ENCODE measurements around the gene CD244.

Gene CD244

DNA sequence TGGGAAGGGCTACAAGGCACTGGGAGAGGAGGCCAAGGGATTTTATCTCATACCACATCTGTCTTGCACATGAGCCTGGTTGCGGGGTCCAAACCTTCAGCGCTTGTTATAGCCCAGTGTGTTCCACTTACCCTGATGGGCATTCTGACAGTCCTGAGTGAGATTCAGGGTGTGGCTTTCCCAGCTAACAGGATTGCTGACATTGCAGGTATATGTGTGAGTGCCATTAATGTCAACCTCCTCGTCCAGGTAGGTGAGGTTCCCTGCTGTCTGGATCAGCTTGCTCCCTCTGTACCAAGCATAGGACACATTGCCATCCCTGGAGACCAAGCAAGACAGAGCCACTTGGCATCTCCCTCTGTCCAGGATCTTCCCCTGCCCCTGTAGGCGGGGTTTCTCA, 21.6 kb downstream of the CD244 start:
- H3K4me3 Mint-ChIP-seq, result no peak overlapping the region
- H3K36me3 Mint-ChIP-seq, result peaks cover 15% of the 10 kb centered on the region
- H3K27ac Mint-ChIP-seq, result no peak overlapping the region
- DNase-seq (ENCODE audit: low spot score in 2 of 2), result no peak
- peaks cover 3% of the 10 kb centered on the region for H3K9me3 Mint-ChIP-seq
- peaks cover 85% of the 10 kb centered on the region for H3K4me1 Mint-ChIP-seq
- ATAC-seq, result no peak

DNA sequence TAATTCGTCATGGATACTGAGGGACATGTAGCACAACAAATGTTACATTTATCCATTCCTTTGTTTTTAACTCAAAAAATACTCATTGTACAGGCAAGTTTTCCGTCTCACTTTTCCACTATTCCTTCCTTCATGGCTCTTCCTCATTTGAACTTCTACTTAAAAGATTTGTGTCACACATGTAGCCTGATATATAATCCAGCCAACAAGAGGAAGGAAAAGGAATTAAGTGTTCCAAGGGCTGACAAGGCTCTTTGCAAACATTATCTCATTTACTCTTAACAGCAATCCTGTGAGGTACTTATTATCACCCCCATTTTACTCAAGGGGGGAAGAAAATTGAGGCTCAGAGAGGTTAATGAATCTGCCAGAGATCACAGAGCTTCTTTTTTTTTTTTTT, 22.9 kb downstream of the CD244 start:
- Mint-ChIP-seq H3K27ac (no peak overlapping the region), H3K9me3 (no peaks in the 10 kb centered on the region), H3K4me1 (peaks cover 87% of the 10 kb centered on the region), H3K36me3 (peaks cover 15% of the 10 kb centered on the region), H3K4me3 (no peak overlapping the region)
- no peak for DNase-seq (ENCODE audit: low spot score in 2 of 2)
- ATAC-seq, result no peak

DNA sequence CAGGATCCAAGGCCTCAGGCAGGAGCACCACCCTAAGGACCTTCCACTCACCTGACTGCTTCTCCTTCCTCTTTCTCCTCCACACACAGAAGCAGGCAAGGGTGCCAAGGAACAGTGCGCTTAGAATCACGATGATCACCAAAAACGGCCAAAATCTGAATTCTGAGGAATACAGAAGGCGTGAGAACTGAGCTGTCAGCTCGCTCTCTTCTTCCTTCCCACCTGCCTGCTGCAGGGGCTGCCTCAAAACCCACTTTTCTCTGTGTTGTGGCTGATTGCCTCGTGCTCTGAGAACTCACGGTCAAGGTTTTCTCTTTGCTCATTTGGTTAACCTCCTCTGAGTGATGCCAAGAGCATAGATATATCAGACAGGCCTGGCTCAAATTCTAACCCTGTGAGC, 23.8 kb downstream of the CD244 start:
- peaks cover 15% of the 10 kb centered on the region for H3K36me3 Mint-ChIP-seq
- ATAC-seq, result peak; percentile 43
- H3K4me1 Mint-ChIP-seq, result peaks cover 87% of the 10 kb centered on the region
- H3K4me3 Mint-ChIP-seq, result peak overlapping the region; percentile 80
- DNase-seq (ENCODE audit: low spot score in 2 of 2), result peak in 1 of 2 donors; percentile 64
- no peaks in the 10 kb centered on the region for H3K9me3 Mint-ChIP-seq
- H3K27ac Mint-ChIP-seq, result peak overlapping the region; percentile 99

DNA sequence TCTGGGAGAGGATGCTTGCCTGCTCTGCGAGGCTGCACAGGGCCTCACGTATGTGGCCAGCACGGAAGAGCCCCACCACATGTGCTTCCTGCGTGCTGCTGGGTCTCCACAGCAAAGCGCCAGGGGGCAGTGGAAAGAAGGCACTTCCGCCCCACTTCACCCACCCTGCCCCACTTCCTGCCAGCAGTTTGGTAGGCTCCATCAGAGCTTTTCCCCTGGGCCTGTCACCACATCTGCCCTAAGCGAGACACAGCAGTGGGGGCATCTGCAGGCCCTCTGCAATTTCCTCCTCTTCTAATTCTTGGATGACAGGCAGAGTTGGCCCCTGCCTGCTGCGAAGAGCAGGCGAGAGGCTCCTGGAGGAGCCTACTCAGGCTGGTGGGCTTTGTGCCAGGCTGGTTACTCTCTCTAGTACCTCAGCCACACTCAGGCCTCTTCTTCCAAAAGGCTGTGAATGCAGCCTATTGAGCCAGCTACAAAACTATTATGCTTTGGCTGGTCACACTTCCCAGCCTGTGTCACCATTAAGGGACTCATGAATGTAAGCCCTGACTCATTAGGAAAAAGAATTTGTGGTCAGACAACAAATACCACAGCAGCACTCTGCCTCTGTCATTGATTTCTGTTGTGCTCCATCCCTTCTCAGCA, 25.0 kb downstream of the CD244 start:
- no peaks in the 10 kb centered on the region for H3K9me3 Mint-ChIP-seq
- ATAC-seq (peak; percentile 94), DNase-seq (ENCODE audit: low spot score in 2 of 2) (peak; percentile 61 to 83)
- H3K4me3 Mint-ChIP-seq, result peak overlapping the region; percentile 80
- peaks cover 84% of the 10 kb centered on the region for H3K4me1 Mint-ChIP-seq
- H3K36me3 Mint-ChIP-seq, result peaks cover 15% of the 10 kb centered on the region
- H3K27ac Mint-ChIP-seq, result peak overlapping the region; percentile 99

DNA sequence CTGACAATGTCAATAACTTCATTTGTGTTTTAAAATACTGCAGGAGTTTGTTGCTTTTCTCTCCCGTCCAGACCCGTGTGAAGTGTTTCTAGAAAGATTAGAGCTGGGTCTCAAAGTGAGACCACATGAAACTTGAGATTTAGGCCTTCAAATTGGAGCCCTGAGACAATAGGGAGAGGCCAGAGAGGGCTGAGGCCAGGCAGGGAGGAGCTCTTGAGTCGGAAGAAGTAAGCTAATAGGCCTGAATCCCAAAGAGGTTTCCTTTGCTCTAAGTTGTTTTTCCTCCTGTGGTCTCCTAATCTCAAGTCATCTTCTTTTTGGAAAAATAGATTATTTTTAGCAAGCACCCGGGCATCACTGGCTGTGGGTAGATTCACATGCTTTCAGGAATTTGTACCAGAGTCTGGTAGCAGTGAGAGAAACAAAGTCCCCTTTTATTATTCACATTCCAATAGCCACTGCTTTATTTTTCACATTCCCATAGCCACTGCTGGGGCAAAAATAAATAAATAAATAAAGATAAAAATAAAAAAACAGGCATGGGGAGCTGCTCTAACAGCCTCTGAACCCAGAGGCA, 25.6 kb downstream of the CD244 start:
- Mint-ChIP-seq H3K36me3 (peaks cover 15% of the 10 kb centered on the region), H3K4me1 (peaks cover 78% of the 10 kb centered on the region), H3K4me3 (peak overlapping the region; percentile 80), H3K27ac (peak overlapping the region; percentile 99), H3K9me3 (no peaks in the 10 kb centered on the region)
- DNase-seq (ENCODE audit: low spot score in 2 of 2) (no peak), ATAC-seq (no peak)

DNA sequence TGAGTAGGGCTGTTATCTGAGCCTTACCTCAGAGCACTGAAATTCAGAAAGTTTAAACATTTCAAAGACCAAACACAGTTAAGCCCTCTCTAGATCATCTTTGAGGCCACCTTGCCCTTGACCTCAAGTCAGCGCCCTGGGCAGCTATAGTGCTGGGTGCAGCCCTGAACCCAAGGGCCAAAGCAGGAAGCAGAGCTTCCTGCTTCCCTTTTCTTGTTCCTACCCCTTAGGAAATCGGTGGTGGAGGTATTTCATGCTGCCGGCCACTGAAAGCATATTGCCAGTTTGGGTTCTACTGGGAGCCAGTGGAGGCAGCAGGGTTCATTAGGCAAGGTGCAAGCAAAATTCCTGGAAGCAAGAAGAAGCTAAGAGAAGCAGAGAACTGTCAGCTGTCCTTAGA, 26.1 kb downstream of the CD244 start:
- ATAC-seq (no peak), DNase-seq (ENCODE audit: low spot score in 2 of 2) (no peak)
- Mint-ChIP-seq H3K36me3 (peaks cover 15% of the 10 kb centered on the region), H3K4me3 (peak overlapping the region; percentile 80), H3K27ac (peak overlapping the region; percentile 99), H3K9me3 (no peaks in the 10 kb centered on the region), H3K4me1 (peaks cover 73% of the 10 kb centered on the region)

DNA sequence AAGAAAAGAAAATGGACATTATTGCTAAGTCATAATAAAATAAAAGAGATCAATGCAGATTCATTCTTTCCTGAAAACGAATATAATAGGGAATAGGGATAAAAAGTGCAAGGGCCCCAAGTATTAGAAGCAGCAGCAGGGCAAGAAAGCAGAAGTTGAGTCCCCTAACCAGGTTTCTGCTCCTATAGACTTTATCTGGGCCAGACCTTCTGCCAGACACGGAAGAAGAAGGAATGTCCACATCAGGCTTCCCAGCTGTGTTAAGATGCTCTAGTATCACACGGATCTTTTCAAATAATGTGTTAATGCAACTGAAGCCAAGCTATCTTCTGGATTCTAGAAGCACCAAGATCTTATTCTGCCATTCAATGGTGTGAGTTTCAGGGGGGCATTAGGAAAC, 26.9 kb downstream of the CD244 start:
- Mint-ChIP-seq H3K9me3 (no peaks in the 10 kb centered on the region), H3K4me3 (peak overlapping the region; percentile 80), H3K4me1 (peaks cover 69% of the 10 kb centered on the region), H3K27ac (peak overlapping the region; percentile 99), H3K36me3 (peaks cover 17% of the 10 kb centered on the region)
- DNase-seq (ENCODE audit: low spot score in 2 of 2) (no peak), ATAC-seq (no peak)

DNA sequence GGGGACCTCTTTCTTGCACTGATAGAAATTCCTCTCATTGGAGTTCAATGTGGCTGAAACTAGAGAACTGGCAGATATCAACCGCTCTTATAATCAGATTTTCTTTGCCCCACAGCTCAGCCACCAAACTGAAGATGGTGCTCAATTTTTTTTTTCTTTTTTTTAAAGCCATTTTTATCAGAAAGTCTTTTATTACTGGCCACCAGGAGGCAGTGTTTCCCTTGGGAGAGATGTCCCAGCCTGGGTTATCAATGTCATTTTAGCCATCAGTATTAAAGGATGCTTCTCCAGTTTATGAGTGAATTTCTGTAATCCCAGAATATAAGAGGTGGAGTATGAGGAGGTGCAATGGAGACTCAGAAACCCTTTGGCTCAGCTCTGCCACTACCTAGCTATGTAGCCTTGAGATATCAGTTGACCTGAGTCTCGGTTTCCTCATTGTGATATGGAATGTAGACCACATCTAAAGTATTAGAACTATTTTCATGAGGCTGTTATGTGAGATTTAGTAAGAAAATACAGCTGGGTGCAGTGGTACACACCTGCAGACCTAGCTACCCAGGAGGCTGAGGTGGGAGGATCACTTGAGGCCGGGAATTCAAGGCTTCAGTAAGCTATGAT, 27.6 kb downstream of the CD244 start:
- H3K27ac Mint-ChIP-seq, result peak overlapping the region; percentile 99
- ATAC-seq (no peak), DNase-seq (ENCODE audit: low spot score in 2 of 2) (peak; percentile 41 to 70)
- H3K9me3 Mint-ChIP-seq, result no peaks in the 10 kb centered on the region
- H3K36me3 Mint-ChIP-seq, result peaks cover 19% of the 10 kb centered on the region
- peaks cover 76% of the 10 kb centered on the region for H3K4me1 Mint-ChIP-seq
- H3K4me3 Mint-ChIP-seq, result no peak overlapping the region

DNA sequence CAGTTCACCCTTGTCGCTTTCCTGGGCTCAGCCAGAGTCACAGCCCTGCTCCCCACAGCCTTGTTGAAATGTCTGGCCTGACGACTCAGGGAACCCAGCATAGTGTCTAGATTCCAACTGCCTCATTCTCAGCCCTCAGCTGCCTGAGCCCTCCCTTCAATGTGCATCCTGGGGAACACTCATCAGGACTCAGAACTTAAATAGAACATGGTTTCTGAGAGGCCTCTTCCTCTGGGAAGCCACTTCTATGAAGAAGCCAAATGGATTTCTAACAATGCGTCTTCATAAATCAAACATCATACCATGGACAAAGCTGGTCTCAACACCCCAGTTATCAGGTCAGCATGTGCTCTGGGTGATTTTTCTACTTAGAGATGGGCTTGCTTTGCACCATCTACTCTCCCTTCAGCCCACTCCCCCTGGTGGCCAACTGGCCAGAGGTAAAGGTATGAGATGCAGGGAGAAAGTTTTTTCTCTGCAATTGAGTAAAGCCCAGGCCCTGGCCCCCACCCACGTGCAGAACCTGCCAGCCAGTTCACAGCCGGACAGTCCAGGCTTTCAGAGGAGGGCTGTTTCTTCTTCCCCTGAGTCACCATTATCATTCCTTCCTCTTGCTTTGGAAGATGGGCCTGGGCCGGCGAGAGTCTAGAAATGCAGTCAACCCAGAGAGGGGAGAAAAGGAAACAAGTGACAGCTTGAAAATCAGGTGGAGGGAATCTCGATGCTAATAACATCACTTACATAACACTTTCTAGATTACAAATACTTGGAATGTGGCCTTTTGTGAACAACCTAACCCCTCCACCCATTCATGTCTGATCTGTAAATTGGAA, 32.1 kb downstream of the CD244 start:
- Mint-ChIP-seq H3K4me1 (peaks cover 38% of the 10 kb centered on the region), H3K36me3 (peaks cover 19% of the 10 kb centered on the region), H3K9me3 (no peaks in the 10 kb centered on the region), H3K27ac (peak overlapping the region; percentile 55), H3K4me3 (no peak overlapping the region)
- ATAC-seq (peak; percentile 88), DNase-seq (ENCODE audit: low spot score in 2 of 2) (peak; percentile 60 to 86)

DNA sequence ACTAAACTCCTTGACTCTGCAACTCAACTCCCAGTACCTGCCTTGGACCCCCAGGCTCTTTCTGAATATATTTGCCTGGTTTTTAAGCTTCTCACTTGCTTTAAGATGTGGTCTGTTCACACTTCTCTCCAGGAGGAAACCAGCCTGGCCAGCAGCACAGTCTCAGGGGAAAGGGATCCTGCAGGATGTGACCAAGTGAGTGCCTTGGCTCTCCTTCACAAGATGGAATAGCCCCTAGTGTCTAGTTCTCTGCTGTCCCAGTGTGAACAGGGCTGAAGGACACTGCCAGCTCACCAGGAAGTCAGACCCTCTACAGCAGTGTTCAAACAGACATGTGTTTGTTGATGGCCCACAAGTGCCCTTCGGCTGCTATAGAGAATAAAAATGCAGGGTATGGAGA, 32.9 kb downstream of the CD244 start:
- peak overlapping the region; percentile 55 for H3K27ac Mint-ChIP-seq
- no peak for DNase-seq (ENCODE audit: low spot score in 2 of 2)
- H3K36me3 Mint-ChIP-seq, result peaks cover 22% of the 10 kb centered on the region
- H3K4me1 Mint-ChIP-seq, result peaks cover 30% of the 10 kb centered on the region
- no peak overlapping the region for H3K4me3 Mint-ChIP-seq
- H3K9me3 Mint-ChIP-seq, result no peaks in the 10 kb centered on the region
- no peak for ATAC-seq

DNA sequence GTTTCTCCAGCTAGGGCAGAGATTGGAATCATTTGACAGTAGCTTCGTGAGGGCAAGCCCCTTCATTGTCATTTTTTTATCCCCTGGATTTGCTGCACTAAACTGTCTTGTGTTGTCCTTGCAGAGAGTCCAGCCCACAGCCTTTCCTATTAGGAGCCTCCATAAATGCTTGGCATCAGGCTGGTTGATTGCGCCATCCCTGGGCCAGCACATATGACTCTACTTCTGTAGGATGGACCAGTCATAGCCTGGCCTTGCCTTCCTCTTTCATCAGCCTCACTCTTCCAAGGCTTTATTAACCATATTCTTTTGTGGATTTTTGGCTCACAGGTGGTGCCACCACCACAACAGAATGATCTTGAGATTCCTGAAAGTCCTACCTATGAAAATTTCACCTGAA, 35.3 kb downstream of the CD244 start:
- H3K4me3 Mint-ChIP-seq, result no peak overlapping the region
- peaks cover 13% of the 10 kb centered on the region for H3K4me1 Mint-ChIP-seq
- DNase-seq (ENCODE audit: low spot score in 2 of 2) (peak in 1 of 2 donors; percentile 41), ATAC-seq (no peak)
- no peaks in the 10 kb centered on the region for H3K9me3 Mint-ChIP-seq
- peaks cover 22% of the 10 kb centered on the region for H3K36me3 Mint-ChIP-seq
- peak overlapping the region; percentile 85 for H3K27ac Mint-ChIP-seq

DNA sequence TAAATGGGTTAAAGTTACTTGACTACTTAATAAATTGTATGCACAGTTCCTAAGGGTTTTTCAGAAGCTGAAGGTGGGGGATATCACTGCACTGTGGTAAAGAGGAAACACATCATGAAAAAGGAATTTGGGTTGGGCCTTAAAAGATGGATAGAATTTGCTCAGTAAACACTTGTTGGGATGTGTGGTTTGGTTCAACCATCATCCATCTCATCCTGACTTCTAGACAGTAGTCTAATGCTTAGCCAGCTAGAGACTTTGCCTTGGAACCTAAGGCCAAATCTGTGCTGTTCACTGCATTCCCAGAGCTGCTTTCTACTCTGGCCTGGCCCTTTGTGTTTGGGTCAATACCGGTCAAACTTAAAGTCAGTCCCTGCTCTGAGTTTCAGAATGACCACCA, 36.1 kb downstream of the CD244 start:
- Mint-ChIP-seq H3K27ac (no peak overlapping the region), H3K9me3 (no peaks in the 10 kb centered on the region), H3K4me3 (no peak overlapping the region), H3K4me1 (peaks cover 15% of the 10 kb centered on the region), H3K36me3 (peaks cover 22% of the 10 kb centered on the region)
- DNase-seq (ENCODE audit: low spot score in 2 of 2), result no peak
- ATAC-seq, result no peak

DNA sequence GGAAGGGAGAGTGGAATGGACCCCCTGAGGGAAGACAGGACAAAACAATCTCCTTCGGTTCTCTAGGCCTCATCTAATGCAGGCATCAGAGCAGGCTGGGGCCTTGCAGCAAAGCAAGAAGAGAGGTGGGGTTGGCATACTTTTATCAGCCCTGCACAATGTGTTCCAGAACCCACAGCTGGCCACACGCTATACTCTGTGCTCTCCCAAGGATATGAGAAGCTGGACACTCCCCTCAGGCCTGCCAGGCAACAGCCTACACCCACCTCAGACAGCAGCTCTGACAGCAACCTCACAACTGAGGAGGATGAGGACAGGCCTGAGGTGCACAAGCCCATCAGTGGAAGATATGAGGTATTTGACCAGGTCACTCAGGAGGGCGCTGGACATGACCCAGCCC, 39.4 kb downstream of the CD244 start:
- no peak overlapping the region for H3K4me3 Mint-ChIP-seq
- no peaks in the 10 kb centered on the region for H3K9me3 Mint-ChIP-seq
- DNase-seq (ENCODE audit: low spot score in 2 of 2), result no peak
- H3K27ac Mint-ChIP-seq, result peak overlapping the region; percentile 72
- H3K36me3 Mint-ChIP-seq, result peaks cover 15% of the 10 kb centered on the region
- peaks cover 8% of the 10 kb centered on the region for H3K4me1 Mint-ChIP-seq
- no peak for ATAC-seq

DNA sequence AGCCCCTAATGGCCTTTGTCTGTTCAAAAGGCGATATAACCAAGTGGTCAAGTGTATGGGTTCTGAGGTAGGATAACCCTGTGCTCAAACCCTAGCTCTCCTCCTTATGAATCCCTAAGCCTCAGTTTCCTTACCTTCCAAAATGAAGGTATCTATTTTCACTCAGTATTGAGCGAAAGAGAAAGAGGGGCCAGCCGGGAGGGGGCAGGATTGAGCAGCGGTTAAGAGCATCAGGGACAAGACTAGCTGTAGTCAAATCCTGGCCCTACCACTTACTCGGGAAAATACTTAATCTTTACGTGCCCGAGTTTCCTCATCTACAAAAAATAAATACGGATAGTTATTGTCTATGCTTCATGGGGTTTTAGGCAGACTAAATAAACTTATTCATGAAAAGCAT, 41.1 kb downstream of the CD244 start:
- Mint-ChIP-seq H3K9me3 (no peaks in the 10 kb centered on the region), H3K36me3 (peaks cover 20% of the 10 kb centered on the region), H3K4me3 (no peak overlapping the region), H3K4me1 (peaks cover 12% of the 10 kb centered on the region), H3K27ac (peak overlapping the region; percentile 29)
- DNase-seq (ENCODE audit: low spot score in 2 of 2) (no peak), ATAC-seq (no peak)

DNA sequence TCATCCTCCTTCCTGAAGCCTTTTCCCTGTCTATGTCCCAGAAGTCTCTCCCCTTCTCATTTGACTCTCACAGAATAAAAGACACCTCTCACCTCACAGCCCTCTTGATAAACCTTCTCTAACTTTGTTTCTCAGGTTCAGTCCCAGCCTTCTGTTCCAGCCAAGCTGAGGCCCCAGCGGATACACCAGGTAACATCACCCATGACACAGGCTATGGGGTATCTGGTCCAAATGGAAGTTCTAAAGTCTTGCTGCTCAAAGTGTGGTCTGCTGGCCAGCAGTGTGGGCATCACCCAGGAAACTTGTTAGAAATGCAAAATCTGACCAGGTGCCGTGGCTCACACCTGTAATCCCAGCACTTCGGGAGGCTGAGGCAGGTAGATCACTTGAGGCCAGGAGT, 43.5 kb downstream of the CD244 start:
- Mint-ChIP-seq H3K4me3 (no peak overlapping the region), H3K36me3 (peaks cover 20% of the 10 kb centered on the region), H3K9me3 (no peaks in the 10 kb centered on the region), H3K4me1 (peaks cover 14% of the 10 kb centered on the region), H3K27ac (peak overlapping the region; percentile 91)
- DNase-seq (ENCODE audit: low spot score in 2 of 2) (no peak), ATAC-seq (no peak)
